Measurements from ENCODE around the gene MRTFA. TPM values are rescaled to one million over a fixed set of nuclear protein-coding genes. Genes with fewer than 3 reads are reported as not detected.
"Not testable (repeated sequence)": the region's sequence is repeated elsewhere in the genome, so short reads cannot be mapped to it uniquely, and the experiment has no call there.

Gene MRTFA
- total RNA-seq, 6 donors from 2014 or later, result 47.9 to 178 (median 61.3) TPM

DNA sequence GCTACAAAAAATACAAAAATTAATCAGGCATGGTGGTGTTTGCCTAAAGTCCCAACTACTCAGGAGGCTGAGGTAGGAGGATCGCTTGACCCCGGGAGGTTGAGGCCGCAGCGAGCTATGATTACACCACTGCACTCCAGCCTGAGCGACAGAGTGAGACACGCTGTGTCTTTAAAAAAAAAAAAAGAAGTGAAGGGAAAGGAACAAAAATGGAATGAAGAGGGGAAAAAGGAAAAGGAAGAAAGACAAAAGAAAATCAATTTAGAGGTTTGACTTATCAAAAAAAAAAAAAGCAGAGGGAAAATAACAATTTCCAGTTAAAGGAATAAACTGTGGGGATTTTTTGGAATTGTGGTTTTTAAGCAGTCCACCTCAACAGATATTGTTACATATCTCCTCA, 36.8 kb downstream of the MRTFA start:
- no peaks in the 10 kb centered on the region for H3K36me3 ChIP-seq
- no peak overlapping the region for H3K4me3 ChIP-seq
- WGBS, 2 donors, result 98 to 99% methylated on average over 6 of the region's 6 CpGs
- no peak overlapping the region for H3K27ac ChIP-seq
- H3K27me3 ChIP-seq, result no peaks in the 10 kb centered on the region
- TF ChIP-seq EP300 (IDR thresholded peaks at IDR 0.05) (no peak), POLR2AphosphoS5 (IDR thresholded peaks at IDR 0.05) (no peak), POLR2A (IDR thresholded peaks at IDR 0.05) (no peak)
- TF ChIP-seq, protein P1, sequence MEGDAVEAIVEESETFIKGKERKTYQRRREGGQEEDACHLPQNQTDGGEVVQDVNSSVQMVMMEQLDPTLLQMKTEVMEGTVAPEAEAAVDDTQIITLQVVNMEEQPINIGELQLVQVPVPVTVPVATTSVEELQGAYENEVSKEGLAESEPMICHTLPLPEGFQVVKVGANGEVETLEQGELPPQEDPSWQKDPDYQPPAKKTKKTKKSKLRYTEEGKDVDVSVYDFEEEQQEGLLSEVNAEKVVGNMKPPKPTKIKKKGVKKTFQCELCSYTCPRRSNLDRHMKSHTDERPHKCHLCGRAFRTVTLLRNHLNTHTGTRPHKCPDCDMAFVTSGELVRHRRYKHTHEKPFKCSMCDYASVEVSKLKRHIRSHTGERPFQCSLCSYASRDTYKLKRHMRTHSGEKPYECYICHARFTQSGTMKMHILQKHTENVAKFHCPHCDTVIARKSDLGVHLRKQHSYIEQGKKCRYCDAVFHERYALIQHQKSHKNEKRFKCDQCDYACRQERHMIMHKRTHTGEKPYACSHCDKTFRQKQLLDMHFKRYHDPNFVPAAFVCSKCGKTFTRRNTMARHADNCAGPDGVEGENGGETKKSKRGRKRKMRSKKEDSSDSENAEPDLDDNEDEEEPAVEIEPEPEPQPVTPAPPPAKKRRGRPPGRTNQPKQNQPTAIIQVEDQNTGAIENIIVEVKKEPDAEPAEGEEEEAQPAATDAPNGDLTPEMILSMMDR (IDR thresholded peaks at IDR 0.05), result no peak
- peaks cover 21 to 36% (median 33%) of the 10 kb centered on the region in 4 donors for H3K4me1 ChIP-seq
- no peaks in the 10 kb centered on the region for H3K9me3 ChIP-seq
- ATAC-seq (ENCODE audit: low FRiP score in 2 of 2) (no peak), DNase-seq (no peak)

DNA sequence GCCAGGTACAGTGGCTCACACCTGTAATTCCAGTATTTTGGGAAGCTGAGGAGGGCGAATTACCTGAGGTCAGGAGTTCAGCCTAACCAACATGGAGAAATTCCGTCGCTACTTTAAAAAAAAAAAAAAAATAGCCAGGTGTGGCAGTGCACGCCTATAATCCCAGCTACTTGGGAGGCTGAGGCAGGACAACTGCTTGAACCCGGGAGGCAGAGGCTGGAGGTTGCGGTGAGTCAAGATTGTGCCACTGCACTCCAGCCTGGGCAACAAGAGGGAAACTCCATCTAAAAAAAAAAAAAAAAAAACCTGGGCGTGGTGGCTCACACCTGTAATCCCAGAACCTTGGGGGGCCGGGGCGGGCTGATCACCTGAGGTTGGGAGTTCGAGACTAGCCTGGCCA, 37.8 kb downstream of the MRTFA start:
- not testable (repeated sequence) for H3K4me3 ChIP-seq; H3K27ac ChIP-seq; H3K9me3 ChIP-seq; ATAC-seq (ENCODE audit: low FRiP score in 2 of 2); H3K27me3 ChIP-seq; H3K36me3 ChIP-seq; DNase-seq
- 86 to 92% methylated on average over 10 of the region's 10 CpGs for WGBS, 2 donors
- H3K4me1 ChIP-seq, result peaks cover 21 to 38% (median 33%) of the 10 kb centered on the region in 4 donors

DNA sequence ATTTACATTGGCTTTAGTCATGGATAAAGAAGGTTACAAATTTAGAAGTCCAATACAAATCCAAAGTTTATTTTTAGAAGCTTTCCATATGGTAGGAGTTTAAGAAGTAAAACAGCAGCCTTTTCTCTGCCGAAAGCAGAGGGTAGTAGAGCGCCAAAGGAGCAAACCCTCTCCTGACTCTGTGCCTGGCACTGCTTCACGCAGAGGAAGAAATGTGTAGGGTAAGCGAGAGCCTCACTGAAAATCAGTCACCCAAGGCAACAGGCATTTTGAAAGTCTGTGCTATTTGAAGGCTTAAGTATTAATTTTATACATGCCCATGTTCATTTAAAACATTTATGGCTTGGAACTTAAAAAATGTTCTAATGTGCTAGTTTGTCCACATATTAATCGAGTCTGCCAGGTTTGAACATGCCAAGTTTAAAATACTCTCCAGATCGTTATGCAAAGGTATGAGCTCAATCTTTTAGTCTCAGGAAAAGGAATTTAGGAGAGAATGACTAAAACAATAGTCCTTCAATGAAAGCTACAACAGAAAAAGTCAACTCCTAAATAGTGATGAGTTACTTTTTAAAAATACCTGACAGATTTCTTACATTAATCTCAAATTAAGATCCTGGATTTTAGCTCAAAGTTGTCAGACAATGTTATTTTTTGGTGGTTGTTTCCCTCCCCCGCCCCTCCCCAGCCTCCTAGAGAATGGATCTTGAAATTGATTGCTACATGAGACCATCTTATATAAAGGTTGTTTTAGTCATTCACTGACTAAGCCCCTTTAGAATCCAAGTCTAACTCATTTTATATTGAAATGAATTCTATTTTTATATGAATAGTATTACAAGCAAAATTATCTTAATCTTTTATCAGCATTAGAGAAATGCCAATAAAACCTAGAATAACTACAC, 38.7 kb downstream of the MRTFA start:
- DNase-seq, result no peak
- ATAC-seq (ENCODE audit: low FRiP score in 2 of 2), result no peak
- H3K27me3 ChIP-seq, result no peaks in the 10 kb centered on the region
- 65 to 67% methylated on average over 7 of the region's 7 CpGs for WGBS, 2 donors
- H3K9me3 ChIP-seq, result no peaks in the 10 kb centered on the region
- no peaks in the 10 kb centered on the region for H3K36me3 ChIP-seq
- no peak overlapping the region for H3K4me3 ChIP-seq
- H3K4me1 ChIP-seq, result peaks cover 17 to 37% (median 27%) of the 10 kb centered on the region in 4 donors
- TF ChIP-seq, protein P1 (IDR thresholded peaks at IDR 0.05), result no peak
- TF ChIP-seq POLR2A (IDR thresholded peaks at IDR 0.05), result no peak
- TF ChIP-seq POLR2AphosphoS5 (IDR thresholded peaks at IDR 0.05), result no peak
- TF ChIP-seq EP300 (IDR thresholded peaks at IDR 0.05), result no peak
- peak overlapping the region in 1 of 4 donors; percentile 19 for H3K27ac ChIP-seq

DNA sequence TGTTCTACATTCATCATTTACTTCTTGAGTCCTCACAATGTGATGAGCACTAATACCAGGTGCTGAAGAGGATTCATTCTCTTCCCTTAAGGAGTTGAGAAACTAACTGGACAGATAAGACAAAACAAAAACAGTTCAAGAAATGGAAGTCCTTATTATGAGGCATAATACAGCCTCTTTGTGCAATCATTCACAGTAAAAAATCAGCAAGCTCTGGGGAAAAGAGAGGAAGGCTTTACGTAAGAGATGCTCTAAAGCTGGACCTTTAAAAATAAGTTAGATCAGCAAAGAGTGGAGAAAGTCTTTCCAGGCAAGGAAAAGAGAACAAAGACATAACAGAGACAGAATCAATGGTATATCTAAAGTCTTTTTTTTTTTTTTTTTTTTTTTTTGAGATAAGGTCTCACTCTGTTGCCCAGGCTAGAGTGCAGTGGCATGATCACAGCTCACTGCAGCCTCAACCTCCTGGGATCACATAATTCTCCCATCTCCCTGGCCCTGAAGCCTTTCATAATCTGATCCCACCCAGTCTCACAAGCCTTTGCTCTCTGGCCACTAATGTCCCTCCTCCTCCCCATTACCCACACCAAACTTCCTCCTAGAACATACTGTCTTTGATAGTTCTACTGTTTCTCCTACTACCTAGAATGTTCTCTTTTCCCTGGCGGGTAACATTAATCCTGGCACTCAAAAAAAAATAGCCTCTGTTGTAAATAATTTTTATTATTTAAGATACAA, 40.9 kb downstream of the MRTFA start:
- H3K27ac ChIP-seq, result no peak overlapping the region
- H3K9me3 ChIP-seq, result no peaks in the 10 kb centered on the region
- TF ChIP-seq, protein P1 (IDR thresholded peaks at IDR 0.05), result no peak
- TF ChIP-seq EP300 (IDR thresholded peaks at IDR 0.05), result no peak
- no peak for TF ChIP-seq POLR2A (IDR thresholded peaks at IDR 0.05)
- no peak for TF ChIP-seq POLR2AphosphoS5 (IDR thresholded peaks at IDR 0.05)
- no peak for DNase-seq
- H3K4me1 ChIP-seq, result peaks cover 16 to 39% (median 22%) of the 10 kb centered on the region in 4 donors
- 86 to 96% methylated on average over 2 of the region's 2 CpGs for WGBS, 2 donors
- H3K27me3 ChIP-seq, result no peaks in the 10 kb centered on the region
- no peak overlapping the region for H3K4me3 ChIP-seq
- ATAC-seq (ENCODE audit: low FRiP score in 2 of 2), result peak in 1 of 2 donors; percentile 65
- H3K36me3 ChIP-seq, result no peaks in the 10 kb centered on the region

DNA sequence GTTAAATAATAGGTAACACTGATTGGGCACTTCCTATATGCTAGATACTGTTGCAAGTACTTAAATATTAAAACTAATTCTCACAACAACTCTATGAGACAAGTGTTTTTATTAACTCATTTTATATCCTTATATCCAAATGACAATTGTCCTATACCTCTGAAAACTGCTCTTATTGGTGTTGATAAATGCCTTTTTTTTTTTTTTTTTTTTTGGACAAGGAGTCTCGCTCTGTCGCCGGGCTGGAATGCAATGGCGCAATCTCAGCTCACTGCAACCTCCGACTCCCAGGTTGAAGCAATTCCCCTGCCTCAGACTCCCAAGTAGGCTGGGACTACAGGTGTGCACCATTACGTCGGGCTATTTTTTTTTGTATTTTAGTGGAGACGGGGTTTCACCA, 41.6 kb downstream of the MRTFA start:
- Histone ChIP-seq H3K27me3 (no peaks in the 10 kb centered on the region), H3K4me3 (no peak overlapping the region), H3K27ac (no peak overlapping the region), H3K4me1 (peaks cover 16 to 37% (median 22%) of the 10 kb centered on the region in 4 donors), H3K36me3 (no peaks in the 10 kb centered on the region), H3K9me3 (no peaks in the 10 kb centered on the region)
- ATAC-seq (ENCODE audit: low FRiP score in 2 of 2), result no peak
- WGBS, 2 donors, result 70 to 79% methylated on average over 8 of the region's 8 CpGs
- peak in 1 of 2 donors; percentile 50 for DNase-seq
- TF ChIP-seq, protein P1 (IDR thresholded peaks at IDR 0.05), result no peak
- no peak for TF ChIP-seq POLR2A (IDR thresholded peaks at IDR 0.05)
- TF ChIP-seq POLR2AphosphoS5 (IDR thresholded peaks at IDR 0.05), result no peak
- TF ChIP-seq EP300 (IDR thresholded peaks at IDR 0.05), result no peak
